ENCODE results near the gene SLC17A2.

GRCh38 chr6:25951296-25952032 lies 21.0 kb upstream of the SLC17A2 start:
- TF ChIP-seq RAD21 (IDR thresholded peaks at IDR 0.05; ENCODE audit: low read depth): no peak
- no peak for TF ChIP-seq NFIC (IDR thresholded peaks at IDR 0.05)
- TF ChIP-seq REST (IDR thresholded peaks at IDR 0.05; ENCODE audit: low read depth): no peak
- no peak for TF ChIP-seq TAF1 (IDR thresholded peaks at IDR 0.05; ENCODE audit: low read depth)
- TF ChIP-seq EP300 (IDR thresholded peaks at IDR 0.05; ENCODE audit: borderline replicate concordance): no peak
- no peak for TF ChIP-seq CREB1 (IDR thresholded peaks at IDR 0.05; ENCODE audit: low read depth)
- TF ChIP-seq CEBPB (IDR thresholded peaks at IDR 0.05): no peak
- TF ChIP-seq MAX (IDR thresholded peaks at IDR 0.05): no peak
- no peak for TF ChIP-seq EGR1 (IDR thresholded peaks at IDR 0.05)
- no peak for TF ChIP-seq YY1 (IDR thresholded peaks at IDR 0.05; ENCODE audit: low read depth)
- no peak for TF ChIP-seq ZBTB7A (IDR thresholded peaks at IDR 0.05; ENCODE audit: low read depth)
- TF ChIP-seq USF1 (IDR thresholded peaks at IDR 0.05): no peak
- TF ChIP-seq TCF12 (IDR thresholded peaks at IDR 0.05; ENCODE audit: low read depth): no peak
- TF ChIP-seq FOXM1 (IDR thresholded peaks at IDR 0.05; ENCODE audit: borderline replicate concordance, low read depth): no peak
